ENCODE data around the gene MRPL27.

GRCh38 chr17:50359005-50359699, 13.8 kb downstream of the MRPL27 start:
- TF ChIP-seq, protein P1, sequence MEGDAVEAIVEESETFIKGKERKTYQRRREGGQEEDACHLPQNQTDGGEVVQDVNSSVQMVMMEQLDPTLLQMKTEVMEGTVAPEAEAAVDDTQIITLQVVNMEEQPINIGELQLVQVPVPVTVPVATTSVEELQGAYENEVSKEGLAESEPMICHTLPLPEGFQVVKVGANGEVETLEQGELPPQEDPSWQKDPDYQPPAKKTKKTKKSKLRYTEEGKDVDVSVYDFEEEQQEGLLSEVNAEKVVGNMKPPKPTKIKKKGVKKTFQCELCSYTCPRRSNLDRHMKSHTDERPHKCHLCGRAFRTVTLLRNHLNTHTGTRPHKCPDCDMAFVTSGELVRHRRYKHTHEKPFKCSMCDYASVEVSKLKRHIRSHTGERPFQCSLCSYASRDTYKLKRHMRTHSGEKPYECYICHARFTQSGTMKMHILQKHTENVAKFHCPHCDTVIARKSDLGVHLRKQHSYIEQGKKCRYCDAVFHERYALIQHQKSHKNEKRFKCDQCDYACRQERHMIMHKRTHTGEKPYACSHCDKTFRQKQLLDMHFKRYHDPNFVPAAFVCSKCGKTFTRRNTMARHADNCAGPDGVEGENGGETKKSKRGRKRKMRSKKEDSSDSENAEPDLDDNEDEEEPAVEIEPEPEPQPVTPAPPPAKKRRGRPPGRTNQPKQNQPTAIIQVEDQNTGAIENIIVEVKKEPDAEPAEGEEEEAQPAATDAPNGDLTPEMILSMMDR (IDR thresholded peaks at IDR 0.05; ENCODE audit: low read depth, low read length) = no peak
- TF ChIP-seq EZH2phosphoT487 (IDR thresholded peaks at IDR 0.05; ENCODE audit: low read depth) = no peak
